A549 treated with AZD9567 at 1 μM for 4 hours (cell line): ENCODE results near the gene SURF4. TPM values are rescaled to one million over a fixed set of nuclear protein-coding genes. Genes with fewer than 3 reads are reported as not detected.

Experiments used
- total RNA-seq: library from RNA; stranded (reverse); fragments of 200-300 nt; extraction: Qiagen RNA extraction; gene quantifications from 5 replicates; pipeline ENCODE4 v1.2.3, GENCODE V29; 2022; ENCODE audit not compliant: insufficient read depth

SURF4 gene
- total RNA-seq: 191 to 201 TPM (median 199 TPM) in 5 replicates

GRCh38 chr9:133375724-133376654 lies at the start of gene SURF4, which contains the start of gene STKLD1:
Gene SURF4 (minus strand): TSS chr9:133376060. CDS start chr9:133375969, 91 bp downstream.
Gene STKLD1 (plus strand): TSS chr9:133376366. CDS start chr9:133376474, 108 bp downstream.

GRCh38 chr9:133421615-133422542 lies 46.0 kb upstream of the SURF4 start, which contains the start of gene ADAMTS13:
Gene ADAMTS13 (plus strand): TSS chr9:133422367. CDS start chr9:133422444, 77 bp downstream.

GRCh38 chr9:133417541-133418461 lies 41.9 kb upstream of the SURF4 start, which contains the start of gene REXO4:
Gene REXO4 (minus strand): TSS chr9:133418010. CDS start chr9:133417844, 166 bp downstream.

GRCh38 chr9:133356391-133357091 lies 19.3 kb downstream of the SURF4 start, which contains the start of the genes SURF1 and SURF2:
Gene SURF1 (minus strand): TSS chr9:133356487. CDS start chr9:133356453, 34 bp downstream.
Gene SURF2 (plus strand): TSS chr9:133356550. CDS start chr9:133356593, 43 bp downstream.

GRCh38 chr9:133347985-133348717 lies 27.7 kb downstream of the SURF4 start, which contains the start of the genes MED22 and RPL7A:
Gene MED22 (minus strand): TSS chr9:133348131. CDS start chr9:133346662, 1,469 bp downstream.
Gene RPL7A (plus strand): TSS chr9:133348218. CDS start chr9:133348244, 26 bp downstream.

GRCh38 chr9:133335924-133336811 lies 39.7 kb downstream of the SURF4 start, which contains the start of gene SURF6:
Gene SURF6 (minus strand): TSS chr9:133336188. CDS start chr9:133336132, 56 bp downstream.

Other genes with a start within 250 kb of the SURF4 start
- 1.7 to 2.0 TPM (median 1.7 TPM) in 4 of 5 replicates, not detected in the other for gene GBGT1, start 212.1 kb downstream of the SURF4 start, total RNA-seq
- not detected in 5 replicates for gene OBP2B, start 166.8 kb downstream of the SURF4 start, total RNA-seq
- gene ABO, start 100.9 kb downstream of the SURF4 start, total RNA-seq: not detected in 5 replicates
- 18.0 to 32.3 TPM (median 26.1 TPM) in 5 replicates for gene SURF6, start 39.9 kb downstream of the SURF4 start, total RNA-seq
- gene MED22, start 27.9 kb downstream of the SURF4 start, total RNA-seq: 22.0 to 29.7 TPM (median 28.3 TPM) in 5 replicates
- gene RPL7A, start 27.8 kb downstream of the SURF4 start, total RNA-seq: 3,359 to 3,571 TPM (median 3,504 TPM) in 5 replicates
- gene SURF1, start 19.6 kb downstream of the SURF4 start, total RNA-seq: 43.9 to 54.8 TPM (median 47.5 TPM) in 5 replicates
- gene SURF2, start 19.5 kb downstream of the SURF4 start, total RNA-seq: 38.4 to 57.3 TPM (median 52.3 TPM) in 5 replicates
- gene STKLD1, start 306 bp upstream of the SURF4 start, total RNA-seq: 0.54 to 1.1 TPM (median 0.81 TPM) in 4 of 5 replicates, not detected in the other
- gene REXO4, start 42.0 kb upstream of the SURF4 start, total RNA-seq: 32.2 to 36.8 TPM (median 33.9 TPM) in 5 replicates
- gene ADAMTS13, start 46.3 kb upstream of the SURF4 start, total RNA-seq: 0.46 to 3.2 TPM (median 0.55 TPM) in 5 replicates
- 4.1 to 5.8 TPM (median 4.6 TPM) in 5 replicates for gene CACFD1, start 83.9 kb upstream of the SURF4 start, total RNA-seq
- gene SLC2A6, start 103.0 kb upstream of the SURF4 start, total RNA-seq: 18.5 to 22.2 TPM (median 21.0 TPM) in 5 replicates
- gene MYMK, start 148.9 kb upstream of the SURF4 start, total RNA-seq: not detected in 5 replicates
- 0.05 TPM in 1 of 5 replicates, not detected in the others for gene ADAMTSL2, start 158.6 kb upstream of the SURF4 start, total RNA-seq
- gene FAM163B, start 233.3 kb upstream of the SURF4 start, total RNA-seq: not detected in 5 replicates